ENCODE measurements around the gene ADIPOR2. TPM values are rescaled to one million over a fixed set of nuclear protein-coding genes. Genes with fewer than 3 reads are reported as not detected.

The ADIPOR2 gene
- total and polyA plus RNA-seq, 2 of the 4 experiments (the other 2 are of a cell fraction) = 20.0 to 24.9 TPM

GRCh38 chr12:1767407-1768090 lies 76.7 kb downstream of the ADIPOR2 start:
- CTCF ChIA-PET = no interaction called here
- no TSS peak for BruUV-seq (replicated peaks)
- in situ Hi-C loops (cut with MboI; ENCODE audit: low sequenced_read_pairs) = no loop called here
- no peak overlapping the region for H2BK20ac ChIP-seq (ENCODE audit: low read depth, low read length)
- no CpG with 5 or more reads among the region's 1 CpG for WGBS, 2 experiments (ENCODE audit: extremely low coverage in 2 of 2, insufficient read length in 1 of 2)
- no peak overlapping the region for H3K4me3 ChIP-seq (ENCODE audit: insufficient read depth, low read depth, low read length)
- no peak overlapping the region for H3K9ac ChIP-seq (ENCODE audit: low read depth, low read length)
- POLR2A ChIA-PET (ENCODE audit: unreplicated experiment) = no interaction called here
- H3K23ac ChIP-seq (ENCODE audit: low read depth, low read length) = no peak overlapping the region
- intact Hi-C loops (cut with micrococcal nuclease) = no loop called here
- no peak overlapping the region for H3K14ac ChIP-seq (replicated peaks; ENCODE audit: low read depth, low read length)
- peaks cover 10% of the 10 kb centered on the region; the same call in 1 of the 2 replicates for H3K9me1 ChIP-seq (ENCODE audit: insufficient read depth, low read length)
- H4K5ac ChIP-seq (ENCODE audit: low read depth, low read length) = no peak overlapping the region
- H3K4ac ChIP-seq (ENCODE audit: low read depth, low read length) = no peak overlapping the region
- no peak overlapping the region for H3K56ac ChIP-seq (ENCODE audit: extremely low read depth, insufficient read depth, low read length)
- no peak overlapping the region for H2BK5ac ChIP-seq (ENCODE audit: low read depth, low read length, poor library complexity, severe bottlenecking)
- no peak overlapping the region for H2AFZ ChIP-seq (replicated peaks; ENCODE audit: low read length, poor library complexity)
- H3K4me2 ChIP-seq (ENCODE audit: low read depth, low read length) = no peak overlapping the region
- no peak for TF ChIP-seq RFX5 (IDR thresholded peaks at IDR 0.05; ENCODE audit: low read depth, low read length)
- no peak for TF ChIP-seq MAFK (IDR thresholded peaks at IDR 0.05; ENCODE audit: low read depth, low read length)
- TF ChIP-seq MAZ (IDR thresholded peaks at IDR 0.05; ENCODE audit: borderline replicate concordance, low read depth, low read length) = no peak
- no peak for TF ChIP-seq MXI1 (IDR thresholded peaks at IDR 0.05; ENCODE audit: borderline replicate concordance, low read depth, low read length)
- TF ChIP-seq USF2 (IDR thresholded peaks at IDR 0.05; ENCODE audit: low read depth, low read length) = no peak
- no peak for TF ChIP-seq CHD1 (IDR thresholded peaks at IDR 0.05; ENCODE audit: low read depth, low read length)
- no peak for TF ChIP-seq POLR2A (IDR thresholded peaks at IDR 0.05; ENCODE audit: low read depth, low read length)
- no peak for TF ChIP-seq CEBPB (IDR thresholded peaks at IDR 0.05; ENCODE audit: low read depth, low read length)
- TF ChIP-seq FOS (IDR thresholded peaks at IDR 0.05; ENCODE audit: low read depth, low read length) = no peak
- TF ChIP-seq RAD21 (IDR thresholded peaks at IDR 0.05; ENCODE audit: low read length) = no peak
- TF ChIP-seq NFE2L2 (IDR thresholded peaks at IDR 0.05; ENCODE audit: low read depth, low read length) = no peak
- no peak for TF ChIP-seq ELK1 (IDR thresholded peaks at IDR 0.05; ENCODE audit: borderline replicate concordance, low read depth, low read length)
- TF ChIP-seq SMC3 (IDR thresholded peaks at IDR 0.05; ENCODE audit: low read depth, low read length) = no peak
- no peak for TF ChIP-seq CTCF (conservative IDR thresholded peaks at IDR 0.05; ENCODE audit: low read depth, low read length)
- TF ChIP-seq BHLHE40 (IDR thresholded peaks at IDR 0.05; ENCODE audit: low read depth, low read length) = no peak
- peaks cover 23 to 42% of the 10 kb centered on the region in 2 experiments for H3K79me1 ChIP-seq (ENCODE audit: low read depth in 1 of 2, low read length in 2 of 2)
- ATAC-seq (ENCODE audit: low read depth) (no peak), DNase-seq (no peak)
- H2AK5ac ChIP-seq (ENCODE audit: low read depth, low read length) = no peak overlapping the region
- no peak overlapping the region for H3K27ac ChIP-seq (ENCODE audit: insufficient read depth, low read length)
- no peak overlapping the region for H4K91ac ChIP-seq (ENCODE audit: insufficient read depth, low read depth, low read length)
- H3K36me3 ChIP-seq (ENCODE audit: control insufficient read depth, insufficient read depth, low read length) = no peaks in the 10 kb centered on the region; the same call in 1 of the 2 replicates
- no peak overlapping the region for H4K8ac ChIP-seq (ENCODE audit: low read depth in 2 of 2, low read length in 2 of 2)
- no peak overlapping the region for H2BK15ac ChIP-seq (ENCODE audit: low read depth, low read length)
- no peak overlapping the region for H2AK9ac ChIP-seq (replicated peaks; ENCODE audit: low read depth, low read length, poor library complexity)
- dilution Hi-C loops (cut with HindIII; ENCODE audit: low sequenced_read_pairs, unreplicated experiment) = no loop called here
- no peaks in the 10 kb centered on the region for H3K9me3 ChIP-seq (ENCODE audit: control insufficient read depth, insufficient read depth, low read length)
- no peaks in the 10 kb centered on the region for H3K27me3 ChIP-seq (ENCODE audit: control insufficient read depth, insufficient read depth, low read length)
- H3K4me1 ChIP-seq (ENCODE audit: control insufficient read depth, insufficient read depth, low read length) = peaks cover 6% of the 10 kb centered on the region
- H4K20me1 ChIP-seq (ENCODE audit: insufficient read depth, low read length) = peaks cover 4% of the 10 kb centered on the region; the same call in 1 of the 2 replicates
- H2BK120ac ChIP-seq (ENCODE audit: low read depth, low read length) = no peak overlapping the region
- H3K18ac ChIP-seq (ENCODE audit: low read depth, low read length) = no peak overlapping the region
